Neuronal stem cell (in vitro differentiated cells): ENCODE measurements around the gene IQCH.
A peak's percentile ranks its signal among the peaks of the same experiment; 100 is the strongest.

Experiments
- DNase-seq: peaks from one replicate; pipeline ENCODE4 v3.0.0-alpha.2; 2013; ENCODE audit warnings: low spot score
- H2AFZ ChIP-seq: one replicate; pipeline ENCODE4 v1.6.1; 2013; ENCODE audit warnings: mild to moderate bottlenecking, low read length, inconsistent platforms
- H2AK5ac ChIP-seq: 2 replicates; pipeline ENCODE4 v1.6.1; 2013; ENCODE audit warnings: low read depth, mild to moderate bottlenecking, inconsistent platforms, low read length, moderate library complexity, mixed read lengths
- H2BK120ac ChIP-seq: 2 replicates; pipeline ENCODE4 v1.6.1; 2013; ENCODE audit warnings: low read depth, mild to moderate bottlenecking, inconsistent platforms, low read length, moderate library complexity, mixed read lengths
- H2BK12ac ChIP-seq: one replicate; pipeline ENCODE4 v1.6.1; 2013; ENCODE audit warnings: low read length, inconsistent platforms
- H2BK15ac ChIP-seq: 2 replicates; pipeline ENCODE4 v1.6.1; 2013; ENCODE audit warnings: mild to moderate bottlenecking, low read length, inconsistent platforms, mixed read lengths
- H2BK5ac ChIP-seq: one replicate; pipeline ENCODE4 v1.6.1; 2013; ENCODE audit warnings: inconsistent platforms, mild to moderate bottlenecking, low read length, moderate library complexity
- H3K14ac ChIP-seq: one replicate; pipeline ENCODE4 v1.6.1; 2013; ENCODE audit warnings: low read length, inconsistent platforms
- H3K18ac ChIP-seq: 2 replicates; pipeline ENCODE4 v1.6.1; 2013; ENCODE audit warnings: low read length, inconsistent platforms
- H3K23ac ChIP-seq: 2 replicates; pipeline ENCODE4 v1.6.1; 2013; ENCODE audit warnings: low read depth, mild to moderate bottlenecking, mixed read lengths, low read length, inconsistent platforms; ENCODE audit not compliant: poor library complexity
- H3K27ac ChIP-seq: replicated peaks from 3 replicates; pipeline ENCODE4 v1.5.1; 2013; ENCODE audit warnings: low read length, inconsistent platforms
- H3K27me3 ChIP-seq, 3 experiments: 2 replicates each; pipeline ENCODE4 v1.6.1; 2013; ENCODE audit warnings: low read length in 3 of 3, mild to moderate bottlenecking in 2 of 3, inconsistent platforms in 1 of 3, low read depth in 1 of 3, mixed read lengths in 1 of 3, moderate library complexity in 1 of 3; ENCODE audit not compliant: control insufficient read depth in 3 of 3, insufficient read depth in 3 of 3
- H3K36me3 ChIP-seq, 2 donors: replicated peaks in 1 of 2; 2 replicates each; pipeline ENCODE4 v1.6.1; 2013; ENCODE audit warnings: low read length in 2 of 2; ENCODE audit not compliant: control insufficient read depth in 2 of 2, insufficient read depth in 2 of 2
- H3K4ac ChIP-seq: 2 replicates; pipeline ENCODE4 v1.6.1; 2013; ENCODE audit warnings: inconsistent platforms, mild to moderate bottlenecking, low read length, moderate library complexity
- H3K4me1 ChIP-seq, 2 donors: 1 replicate in 1 of 2; 2 replicates in 1 of 2; pipeline ENCODE4 v1.6.1; 2013; ENCODE audit warnings: low read length in 2 of 2, low read depth in 1 of 2; ENCODE audit not compliant: control insufficient read depth in 2 of 2, insufficient read depth in 1 of 2
- H3K4me2 ChIP-seq: one replicate; pipeline ENCODE4 v1.6.1; 2013; ENCODE audit warnings: mild to moderate bottlenecking, low read length, inconsistent platforms; ENCODE audit not compliant: insufficient read depth, poor library complexity, severe bottlenecking
- H3K4me3 ChIP-seq, 2 donors: 2 replicates each; pipeline ENCODE4 v1.5.1; 2013; ENCODE audit warnings: low read length in 2 of 2, mild to moderate bottlenecking in 2 of 2, inconsistent platforms in 1 of 2, moderate library complexity in 1 of 2
- H3K79me1 ChIP-seq: one replicate; pipeline ENCODE4 v1.6.1; 2013; ENCODE audit warnings: low read depth, mild to moderate bottlenecking, inconsistent platforms, low read length, moderate library complexity
- H3K9ac ChIP-seq: one replicate; pipeline ENCODE4 v1.6.1; 2013; ENCODE audit warnings: mild to moderate bottlenecking, low read depth, low read length, inconsistent platforms; ENCODE audit not compliant: poor library complexity
- H3K9me3 ChIP-seq, 2 donors: replicated peaks in 1 of 2; 2 replicates each; pipeline versions ENCODE3 to v1.6.1; 2013; ENCODE audit warnings: low read length in 2 of 2, mild to moderate bottlenecking in 2 of 2, inconsistent platforms in 1 of 2, low read depth in 1 of 2, mixed read lengths in 1 of 2, moderate library complexity in 1 of 2; ENCODE audit not compliant: control insufficient read depth in 2 of 2, insufficient read depth in 1 of 2
- H4K8ac ChIP-seq: one replicate; pipeline ENCODE4 v1.6.1; 2013; ENCODE audit warnings: low read depth, mild to moderate bottlenecking, inconsistent platforms, low read length, moderate library complexity
- H4K91ac ChIP-seq: one replicate; pipeline ENCODE4 v1.6.1; 2013; ENCODE audit warnings: low read length, low read depth, mild to moderate bottlenecking, inconsistent platforms; ENCODE audit not compliant: poor library complexity
- WGBS, 2 donors: extraction: QIAGEN DNeasy Blood & Tissue Kit; methylation state at CpG; one replicate each; pipeline ENCODE4 v1.1.7; 2013; ENCODE audit warnings: missing lambda C conversion rate in 2 of 2, mixed read lengths in 1 of 2; ENCODE audit not compliant: insufficient read length in 2 of 2, insufficient replicate concordance in 1 of 2; ENCODE audit errors: extremely low coverage in 2 of 2; 5-methylcytosine and 5-hydroxymethylcytosine counted together

Gene IQCH

DNA sequence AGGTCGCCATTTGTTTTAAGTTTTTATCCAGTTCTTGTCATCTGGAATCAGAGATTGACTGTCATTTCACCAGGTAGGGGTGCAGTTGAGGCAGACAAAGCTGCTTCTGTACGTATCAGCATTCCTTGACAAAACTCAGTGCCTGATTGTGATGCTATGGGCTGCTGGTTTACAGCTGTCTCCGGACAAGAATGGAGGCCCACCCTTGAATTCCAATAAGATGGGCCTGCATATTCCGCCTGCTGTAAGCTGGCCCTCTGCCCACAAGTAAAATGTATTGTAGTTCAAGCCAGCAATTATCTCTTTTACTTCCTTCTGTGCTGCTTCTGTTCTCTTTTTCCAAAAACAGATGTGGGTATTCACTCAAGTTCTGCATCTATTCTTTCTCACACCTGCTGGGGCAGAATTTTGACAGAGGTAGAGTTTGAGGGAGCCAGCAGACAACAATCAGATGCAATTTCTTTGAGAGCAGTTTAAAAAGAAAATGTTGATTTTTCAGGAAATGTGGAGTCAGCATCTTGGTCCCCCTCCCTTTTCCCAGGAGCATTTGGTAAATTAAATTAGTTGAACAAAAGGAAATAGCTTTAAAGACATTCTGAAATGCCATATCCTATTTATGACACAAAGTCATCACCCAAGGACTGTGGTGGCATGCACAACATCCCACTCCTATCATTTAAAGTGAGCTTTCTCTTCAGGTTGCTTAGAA is 53.5 kb downstream of the IQCH start:
- H3K23ac ChIP-seq = no peak overlapping the region
- H3K27ac ChIP-seq = no peak overlapping the region
- H3K18ac ChIP-seq = no peak overlapping the region
- H3K36me3 ChIP-seq = no peaks in the 10 kb centered on the region
- H2AFZ ChIP-seq = peak overlapping the region; percentile 21
- no peak overlapping the region for H2BK120ac ChIP-seq
- H2BK15ac ChIP-seq = no peak overlapping the region
- H2BK12ac ChIP-seq = no peak overlapping the region
- no peak overlapping the region for H3K4me3 ChIP-seq
- no CpG with 5 or more reads among the region's 4 CpGs for WGBS, 2 donors
- no peak overlapping the region for H2AK5ac ChIP-seq
- no peaks in the 10 kb centered on the region for H3K9me3 ChIP-seq
- H3K9ac ChIP-seq = no peak overlapping the region
- H3K4ac ChIP-seq = no peak overlapping the region
- H3K27me3 ChIP-seq = no peaks in the 10 kb centered on the region
- H3K4me1 ChIP-seq = peaks cover 4 to 7% of the 10 kb centered on the region in 2 donors
- no peak overlapping the region for H2BK5ac ChIP-seq
- H3K4me2 ChIP-seq = no peak overlapping the region
- H4K91ac ChIP-seq = no peak overlapping the region
- no peak for DNase-seq
- no peak overlapping the region for H3K14ac ChIP-seq
- H4K8ac ChIP-seq = no peak overlapping the region
- no peaks in the 10 kb centered on the region for H3K79me1 ChIP-seq

DNA sequence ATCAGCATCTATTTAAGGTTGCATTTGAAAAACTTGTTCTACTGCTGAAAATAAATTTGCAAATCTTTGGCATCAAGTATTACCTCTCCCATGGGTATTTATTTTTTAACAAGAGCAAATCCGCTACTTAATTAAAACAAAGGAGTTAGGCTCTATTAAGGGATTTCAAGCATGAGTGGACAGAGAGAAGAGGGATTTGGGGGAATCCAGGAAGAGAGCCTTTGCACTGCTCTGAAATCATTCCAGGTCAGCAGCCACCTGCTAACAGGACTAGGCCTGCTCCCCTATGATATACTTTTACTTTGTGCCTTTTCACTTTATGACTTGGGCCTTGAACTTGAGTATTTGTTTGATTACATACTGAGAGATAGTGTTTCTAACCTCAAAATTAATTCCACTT is 57.1 kb downstream of the IQCH start:
- Histone ChIP-seq H2BK15ac (no peak overlapping the region), H3K4me2 (no peak overlapping the region), H4K8ac (no peak overlapping the region), H3K23ac (no peak overlapping the region), H4K91ac (no peak overlapping the region), H3K9ac (no peak overlapping the region), H3K18ac (no peak overlapping the region), H3K9me3 (no peaks in the 10 kb centered on the region), H3K14ac (no peak overlapping the region), H3K79me1 (no peaks in the 10 kb centered on the region), H2BK5ac (no peak overlapping the region), H3K27me3 (no peaks in the 10 kb centered on the region), H2BK12ac (no peak overlapping the region), H2AK5ac (no peak overlapping the region), H3K27ac (no peak overlapping the region), H3K4me1 (peaks cover 4 to 7% of the 10 kb centered on the region in 2 donors), H2BK120ac (no peak overlapping the region), H2AFZ (no peak overlapping the region), H3K4me3 (no peak overlapping the region), H3K4ac (no peak overlapping the region), H3K36me3 (no peaks in the 10 kb centered on the region)
- peak; percentile 31 for DNase-seq
- WGBS, 2 donors = no CpG with 5 or more reads among the region's 1 CpG

DNA sequence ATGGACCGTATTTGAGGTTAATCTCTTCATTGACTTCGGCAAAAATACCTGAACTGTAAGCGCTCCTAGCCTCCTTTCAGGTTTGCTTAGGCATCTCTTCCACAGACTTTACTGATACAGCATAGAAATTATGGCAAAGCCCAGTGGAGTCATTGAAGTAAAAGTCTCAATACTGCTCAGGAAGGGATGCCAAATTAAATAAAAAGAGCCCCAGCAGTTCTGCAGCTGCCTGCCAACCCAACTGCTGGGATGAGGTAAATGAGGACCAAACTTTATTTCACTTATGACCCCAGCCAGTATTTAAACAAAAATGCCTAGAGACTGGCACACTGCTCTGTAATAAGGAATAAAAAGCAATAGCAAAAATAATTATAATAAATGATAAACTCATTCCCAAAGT is 65.4 kb downstream of the IQCH start:
- no CpG with 5 or more reads among the region's 3 CpGs for WGBS, 2 donors
- H2BK12ac ChIP-seq = no peak overlapping the region

DNA sequence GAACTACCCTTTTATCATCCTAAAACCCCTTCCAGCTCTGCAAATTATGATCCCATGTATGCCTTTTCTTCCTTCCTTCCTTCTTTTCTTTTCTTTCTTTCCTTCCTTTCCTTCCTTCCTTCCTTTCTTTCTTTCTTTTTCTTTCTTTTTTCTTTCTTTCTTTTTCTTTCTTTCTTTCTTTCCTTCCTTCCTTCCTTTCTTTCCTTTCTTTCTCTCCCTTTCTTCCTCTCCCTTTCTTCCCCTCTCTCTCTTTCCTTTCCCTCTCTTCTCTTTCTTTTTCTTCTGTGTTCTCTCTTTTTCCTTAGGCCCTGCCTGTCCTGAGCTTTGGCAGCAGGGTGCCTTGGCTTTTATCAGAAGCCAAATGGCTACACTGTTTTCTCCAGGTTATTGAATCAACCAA is 66.8 kb downstream of the IQCH start:
- no peak overlapping the region for H3K27ac ChIP-seq
- H3K4ac ChIP-seq = no peak overlapping the region
- no peak overlapping the region for H3K23ac ChIP-seq
- no peak overlapping the region for H2AFZ ChIP-seq
- H3K4me3 ChIP-seq = no peak overlapping the region
- peaks cover 2 to 4% of the 10 kb centered on the region in 2 donors for H3K9me3 ChIP-seq
- no peaks in the 10 kb centered on the region for H3K36me3 ChIP-seq
- no peak overlapping the region for H3K4me2 ChIP-seq
- no peak overlapping the region for H2BK5ac ChIP-seq
- H3K18ac ChIP-seq = no peak overlapping the region
- H3K27me3 ChIP-seq = no peaks in the 10 kb centered on the region
- H2BK12ac ChIP-seq = no peak overlapping the region
- DNase-seq = no peak
- no peak overlapping the region for H3K9ac ChIP-seq
- no peak overlapping the region for H2BK120ac ChIP-seq
- no peak overlapping the region for H2BK15ac ChIP-seq
- H3K4me1 ChIP-seq = no peaks in the 10 kb centered on the region
- H3K79me1 ChIP-seq = no peaks in the 10 kb centered on the region
- H3K14ac ChIP-seq = no peak overlapping the region
- H4K91ac ChIP-seq = no peak overlapping the region
- no peak overlapping the region for H2AK5ac ChIP-seq
- H4K8ac ChIP-seq = no peak overlapping the region

More for the DNA sequence above, 65.4 kb downstream of the IQCH start:
- Histone ChIP-seq H3K4me2 (no peak overlapping the region), H3K9me3 (peaks cover 2 to 4% of the 10 kb centered on the region in 2 donors), H3K4me3 (no peak overlapping the region), H2BK120ac (no peak overlapping the region), H3K27ac (no peak overlapping the region), H2AK5ac (no peak overlapping the region), H3K18ac (no peak overlapping the region), H4K8ac (no peak overlapping the region), H3K27me3 (no peaks in the 10 kb centered on the region), H3K4ac (no peak overlapping the region), H4K91ac (no peak overlapping the region), H3K36me3 (no peaks in the 10 kb centered on the region), H3K9ac (no peak overlapping the region), H3K4me1 (no peaks in the 10 kb centered on the region), H2AFZ (no peak overlapping the region), H2BK5ac (no peak overlapping the region), H3K23ac (no peak overlapping the region), H2BK15ac (no peak overlapping the region), H3K14ac (no peak overlapping the region), H3K79me1 (no peaks in the 10 kb centered on the region)
- DNase-seq = no peak
